ENCODE results near the gene SEC16B.

- TF ChIP-seq CTCF (conservative IDR thresholded peaks at IDR 0.05 in 1 of 2, IDR thresholded peaks at IDR 0.05 in 1 of 2; ENCODE audit: low read depth in 1 of 2, low read length in 2 of 2) (no peak), EZH2 (IDR thresholded peaks at IDR 0.05; ENCODE audit: low read length, missing control alignments) (no peak)
Measured at GRCh38 chr1:177933881-177934280, 36.0 kb downstream of the SEC16B start.

All from fibroblast of lung (primary cell).